ENCODE data around the gene ARPC1A.
A peak's percentile ranks its signal among the peaks of the same experiment; 100 is the strongest.
"Not testable (repeated sequence)": the region's sequence is repeated elsewhere in the genome, so short reads cannot be mapped to it uniquely, and the experiment has no call there.

Gene ARPC1A

DNA sequence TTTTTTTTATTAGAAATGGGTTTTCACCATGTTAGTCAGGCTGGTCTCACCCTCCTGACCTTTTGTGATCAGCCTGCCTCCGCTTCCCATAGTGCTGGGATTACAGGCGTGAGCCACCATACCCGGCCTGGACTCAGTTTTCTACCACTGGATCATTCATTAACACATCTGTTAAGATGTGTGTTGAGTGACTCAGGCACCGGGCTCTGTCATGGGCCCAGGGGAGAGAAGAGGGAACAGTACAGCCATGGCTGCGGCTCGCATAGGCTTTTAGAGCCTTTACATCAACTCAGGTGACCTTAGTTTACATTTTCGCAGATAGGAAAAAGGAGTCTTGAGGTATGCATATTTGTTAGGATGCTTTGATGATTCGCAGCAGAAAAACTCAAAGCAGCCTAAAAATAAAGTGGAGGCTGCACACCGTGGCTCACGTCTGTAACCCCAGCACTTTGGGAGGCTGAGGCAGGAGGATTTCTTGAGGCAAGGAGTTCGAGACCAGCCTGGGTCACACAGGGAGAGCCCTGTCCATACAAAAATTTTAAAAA lies 45.8 kb downstream of the ARPC1A start:
- DNase-seq: no peak

DNA sequence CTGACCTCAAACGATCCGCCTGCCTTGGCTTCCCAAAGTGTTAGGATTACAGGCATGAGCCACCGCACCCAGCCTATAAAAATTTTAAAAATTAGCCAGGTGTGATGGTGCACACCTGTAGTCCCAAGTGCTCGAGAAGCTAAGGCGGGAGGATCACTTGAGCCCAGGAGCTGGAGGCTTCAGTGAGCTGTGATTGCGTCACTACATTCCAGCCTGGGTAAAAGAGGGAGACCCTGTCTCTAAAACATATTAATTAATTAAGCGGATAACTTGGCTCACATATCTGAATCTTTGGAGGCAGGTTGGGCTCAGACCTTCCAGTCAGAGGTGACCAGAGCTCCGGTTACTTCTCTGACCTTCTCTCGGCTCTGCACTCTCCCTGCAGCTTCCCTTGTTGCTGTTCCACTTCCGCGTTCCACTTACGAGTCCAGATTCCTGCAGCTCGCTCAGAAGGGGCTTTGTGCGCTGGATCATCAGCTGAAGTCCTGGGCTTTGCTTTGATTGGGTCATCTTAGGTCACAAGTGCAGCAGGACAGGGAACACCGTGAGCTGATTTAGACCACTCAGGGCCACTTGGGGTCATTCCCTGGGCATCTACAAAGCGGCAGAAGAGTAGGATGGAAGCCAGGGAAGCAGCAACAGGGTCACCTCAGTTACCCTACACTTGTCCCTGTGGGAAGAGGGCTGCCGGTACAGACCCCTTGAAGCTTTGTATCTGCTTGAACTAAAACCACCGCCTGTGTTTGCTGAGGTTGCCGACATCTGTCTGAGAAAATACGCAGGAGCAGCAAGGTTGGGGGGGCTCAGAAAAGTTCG lies 46.8 kb downstream of the ARPC1A start:
- DNase-seq: no peak

DNA sequence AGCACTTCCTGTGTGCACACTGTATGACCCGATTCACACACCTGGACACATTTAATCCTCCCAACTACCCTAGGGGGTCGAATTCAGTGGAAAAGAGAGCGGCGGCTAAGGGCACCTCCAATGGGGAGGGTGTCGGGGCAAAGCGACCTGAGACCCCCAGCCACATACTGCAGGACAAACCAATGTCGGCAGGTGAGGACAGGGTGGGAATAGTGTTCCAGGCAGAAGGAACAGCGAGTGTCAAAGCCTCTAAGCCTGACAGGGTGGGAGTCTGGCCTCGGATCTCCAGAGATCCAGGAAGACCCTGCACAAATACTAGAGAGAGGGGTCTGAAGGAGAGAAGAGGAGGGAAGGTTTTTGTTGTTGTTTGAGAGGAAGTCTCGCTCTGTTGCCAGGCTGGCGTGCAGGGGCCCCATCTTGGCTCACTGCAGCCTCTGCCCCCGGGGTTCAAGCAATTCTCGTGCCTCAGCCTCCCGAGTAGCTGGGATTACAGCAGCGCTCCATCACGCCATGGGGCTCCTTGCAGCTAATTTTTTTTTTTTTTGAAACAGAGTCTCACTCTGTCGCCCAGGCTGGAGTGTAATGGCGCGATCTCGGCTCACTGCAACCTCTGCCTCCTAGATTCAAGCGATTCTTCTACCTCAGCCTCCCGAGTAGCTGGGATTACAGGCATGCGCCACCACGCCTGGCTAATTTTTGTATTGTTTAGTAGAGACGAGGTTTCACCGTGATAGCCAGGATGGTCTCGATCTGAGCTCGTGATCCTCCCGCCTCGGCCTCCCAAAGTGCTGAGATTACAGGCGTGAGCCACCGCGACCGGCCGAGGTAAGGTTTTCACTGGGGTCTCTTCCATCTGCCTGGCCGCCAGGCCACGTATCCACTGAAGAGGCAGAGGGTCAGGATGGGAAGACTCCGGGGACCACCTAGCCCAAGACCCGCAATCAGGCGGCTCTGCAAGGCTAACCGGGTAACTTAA lies 47.7 kb downstream of the ARPC1A start:
- no peak for DNase-seq

- peak; percentile 68 to 82 (median 80) for DNase-seq
These were observed 48.7 kb downstream of the ARPC1A start, which contains the start of gene ARPC1B for GRCh38 chr7:99374111-99375064. TSS of gene ARPC1B (plus strand) at chr7:99374730. CDS start at chr7:99385715, 10,985 bp downstream.

DNA sequence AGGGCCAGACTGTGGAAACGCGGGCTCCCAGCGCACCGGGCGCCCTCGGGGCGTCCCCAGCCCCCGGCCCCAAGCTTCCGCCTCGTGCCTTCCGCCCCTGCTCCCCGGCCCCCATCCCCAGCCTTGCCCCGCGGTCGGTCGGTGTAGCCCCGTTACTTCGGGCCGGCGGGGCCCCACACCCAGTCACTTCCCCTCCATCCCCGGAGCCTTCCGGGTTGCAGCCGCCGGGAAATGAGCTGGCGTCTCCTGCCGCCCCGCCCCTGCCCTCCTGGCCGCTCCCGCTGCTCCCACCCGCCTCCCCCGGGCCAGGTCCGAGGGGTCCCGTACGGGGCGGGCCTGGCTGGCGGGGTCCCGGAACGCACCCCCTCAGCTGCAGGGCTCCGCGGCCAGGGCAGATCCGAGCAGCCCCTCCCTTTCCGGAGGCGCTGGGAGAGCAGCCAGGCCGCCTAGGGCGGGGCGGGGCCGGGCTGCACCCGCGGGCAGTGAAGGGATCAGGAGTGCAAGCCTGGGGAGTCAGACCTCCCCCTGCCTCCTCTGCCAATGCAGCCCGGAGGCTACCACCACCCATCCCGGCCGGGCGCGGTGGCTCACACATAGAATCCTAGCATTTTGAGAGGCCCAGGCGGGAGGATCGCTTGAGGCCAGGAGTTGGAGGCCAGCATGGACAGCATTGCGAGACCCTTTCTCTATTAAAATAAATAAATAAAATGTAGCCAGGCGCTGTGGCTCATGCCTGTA lies 49.5 kb downstream of the ARPC1A start:
- DNase-seq: peak; percentile 16 to 67 (median 52)

- peak; percentile 10 to 62 (median 38) for DNase-seq
These were observed 53.4 kb downstream of the ARPC1A start for GRCh38 chr7:99379043-99379577.

- DNase-seq: not testable (repeated sequence)
These were observed 54.0 kb downstream of the ARPC1A start for GRCh38 chr7:99379693-99380031.

DNA sequence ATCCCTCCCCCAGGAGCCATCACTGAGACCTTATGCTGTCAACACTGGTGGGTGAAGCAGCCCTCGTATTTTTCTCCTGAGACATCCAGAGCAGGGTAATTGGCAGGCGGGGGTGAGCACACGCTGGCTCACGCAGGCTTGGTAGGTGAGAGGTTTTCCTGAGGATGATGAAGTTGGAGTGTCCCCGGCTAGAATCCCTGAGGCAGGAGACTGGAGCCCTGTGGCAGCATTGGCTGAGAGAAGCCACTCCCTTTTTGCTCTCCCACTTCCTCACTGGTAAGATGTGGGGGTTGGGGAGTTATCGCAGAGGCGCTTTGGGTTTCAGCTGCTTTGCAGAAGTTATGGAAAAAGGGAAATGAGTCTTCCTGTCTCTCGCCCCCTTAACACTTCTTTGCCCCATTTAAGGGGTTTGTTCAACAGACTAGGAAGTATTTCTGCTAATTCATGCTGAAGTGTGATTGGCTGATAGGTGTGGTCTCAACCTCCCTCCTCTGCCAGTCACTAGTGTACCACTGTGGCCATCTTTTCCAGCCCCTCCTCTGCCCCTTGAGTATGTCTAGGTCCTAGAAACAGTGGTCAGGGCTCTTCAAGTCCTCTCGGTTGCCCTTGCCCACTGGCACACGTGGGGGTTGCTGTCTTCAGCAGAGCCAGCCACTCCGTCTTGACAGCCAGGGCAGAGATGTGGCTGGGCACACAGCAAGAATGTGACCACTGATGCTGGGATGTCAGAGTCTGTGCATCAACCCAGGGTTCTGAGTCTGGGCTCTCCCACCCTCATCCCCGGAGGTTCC lies 54.5 kb downstream of the ARPC1A start:
- peak in 5 of 6 experiments; percentile 14 to 35 (median 23) for DNase-seq

DNA sequence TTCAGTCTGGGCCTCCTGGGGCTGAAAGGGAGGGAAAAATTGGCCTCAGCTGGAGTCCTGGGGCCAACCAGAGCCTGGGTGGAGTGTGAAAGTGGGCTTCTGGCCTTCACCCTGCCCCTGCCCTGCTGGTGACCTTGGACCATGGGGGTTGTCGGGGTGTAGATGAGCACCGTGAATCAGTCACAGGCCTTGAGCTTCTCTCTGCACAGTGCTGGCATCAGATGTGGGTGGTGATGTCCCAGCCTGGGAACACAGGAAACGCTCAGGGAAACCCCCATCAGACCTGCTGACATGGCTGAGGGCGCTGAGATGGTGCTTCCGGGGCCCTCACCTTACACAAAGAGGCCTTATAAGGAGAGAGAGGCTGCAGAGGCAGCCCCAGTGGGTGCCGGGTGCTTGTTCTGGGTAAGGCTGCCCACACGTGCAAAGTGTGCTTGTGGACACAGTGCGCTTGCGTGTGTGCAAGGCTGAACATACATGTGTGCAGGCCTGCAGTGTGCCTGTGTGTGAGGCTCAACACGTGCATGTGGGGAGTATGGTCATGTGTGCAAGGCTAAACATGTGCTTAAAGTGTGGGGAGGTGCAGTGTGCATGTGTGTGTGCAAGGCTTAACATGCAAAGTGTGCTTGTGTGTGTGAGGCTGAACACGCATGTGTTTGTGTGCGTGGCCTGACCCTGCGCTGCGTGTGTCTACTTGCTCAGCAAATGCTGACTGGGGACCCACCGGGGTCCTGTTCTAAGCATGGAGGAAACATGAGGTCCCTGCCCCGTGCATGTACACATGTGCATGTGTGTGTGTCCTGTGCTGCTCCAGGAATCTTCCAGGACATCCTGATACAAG lies 55.3 kb downstream of the ARPC1A start:
- peak; percentile 77 to 93 (median 92) for DNase-seq

GRCh38 chr7:99381664-99382075 lies 56.0 kb downstream of the ARPC1A start:
- no peak for DNase-seq

DNA sequence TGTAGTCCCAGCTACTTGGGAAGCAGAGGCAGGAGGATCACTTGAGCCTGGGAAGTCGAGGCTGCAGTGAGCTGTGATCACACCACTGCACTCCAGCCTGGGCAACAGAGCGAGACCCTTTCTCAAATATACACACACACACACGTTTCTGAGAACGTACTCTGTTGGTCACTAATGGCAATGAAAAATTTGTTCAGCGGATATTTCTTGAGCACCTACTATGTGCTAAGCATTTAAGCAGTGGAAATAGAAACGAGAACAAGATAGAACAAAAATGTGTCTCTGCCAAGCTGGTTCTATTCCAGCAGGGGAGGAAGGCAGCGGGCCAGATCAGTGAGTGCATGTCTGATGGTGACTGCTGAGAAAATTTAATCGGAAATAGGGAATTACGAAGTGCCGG lies 57.5 kb downstream of the ARPC1A start:
- no peak for DNase-seq

DNA sequence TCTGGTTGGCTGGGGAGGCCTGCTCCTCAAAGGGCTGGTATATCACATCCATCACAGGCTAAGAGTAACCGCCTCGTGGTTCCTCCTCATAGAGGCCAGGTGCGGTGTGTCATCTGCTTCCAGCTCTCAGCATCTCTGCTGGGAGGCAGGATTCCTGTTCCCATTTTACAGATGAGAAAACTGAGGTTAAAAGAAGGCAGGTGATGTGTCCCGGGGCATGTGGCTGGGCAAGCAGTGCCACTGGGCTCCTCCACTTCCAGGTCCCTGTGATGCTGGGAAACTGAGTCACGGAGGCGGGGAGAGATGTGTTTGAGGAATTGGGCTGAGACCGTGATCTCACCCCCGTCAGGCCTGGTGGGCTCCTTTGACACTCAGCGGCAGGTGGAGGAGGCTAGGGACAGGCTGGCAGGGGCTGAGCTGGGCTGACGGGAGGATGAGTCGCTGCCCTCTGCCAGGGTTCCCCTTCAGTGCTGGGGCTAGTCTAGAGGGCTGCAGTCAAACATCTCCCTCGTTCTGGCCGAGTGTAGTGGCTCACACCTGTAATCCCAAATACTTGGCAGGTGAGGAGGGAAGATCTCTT lies 58.2 kb downstream of the ARPC1A start:
- no peak for DNase-seq

DNA sequence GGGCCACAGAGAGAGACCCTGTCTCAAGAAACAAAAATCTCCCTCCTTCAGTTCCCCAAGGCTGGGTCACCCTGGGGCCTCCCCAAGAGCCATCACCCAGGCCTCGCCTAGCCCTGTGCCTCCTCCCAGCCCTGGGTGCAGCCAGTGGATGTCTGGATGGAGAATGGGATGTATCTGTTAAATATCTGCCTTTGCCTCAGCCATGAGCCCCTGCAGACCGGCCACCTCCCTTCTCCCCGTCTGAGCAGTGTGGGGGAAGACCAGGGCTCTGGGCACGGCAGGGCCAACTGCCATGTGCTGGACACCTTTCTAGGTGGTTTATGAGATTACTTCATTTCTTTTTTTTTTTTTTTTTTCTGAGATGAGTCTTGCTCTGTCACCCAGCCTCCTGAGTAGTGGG lies 58.8 kb downstream of the ARPC1A start:
- DNase-seq: no peak

GRCh38 chr7:99385564-99385963 lies 59.9 kb downstream of the ARPC1A start:
- no peak for DNase-seq

GRCh38 chr7:99386584-99387238 lies 61.0 kb downstream of the ARPC1A start:
- peak in 5 of 6 experiments; percentile 13 to 44 (median 27) for DNase-seq

GRCh38 chr7:99387239-99387635 lies 61.5 kb downstream of the ARPC1A start:
- DNase-seq: not testable (repeated sequence)

GRCh38 chr7:99387912-99388311 lies 62.2 kb downstream of the ARPC1A start:
- no peak for DNase-seq

DNA sequence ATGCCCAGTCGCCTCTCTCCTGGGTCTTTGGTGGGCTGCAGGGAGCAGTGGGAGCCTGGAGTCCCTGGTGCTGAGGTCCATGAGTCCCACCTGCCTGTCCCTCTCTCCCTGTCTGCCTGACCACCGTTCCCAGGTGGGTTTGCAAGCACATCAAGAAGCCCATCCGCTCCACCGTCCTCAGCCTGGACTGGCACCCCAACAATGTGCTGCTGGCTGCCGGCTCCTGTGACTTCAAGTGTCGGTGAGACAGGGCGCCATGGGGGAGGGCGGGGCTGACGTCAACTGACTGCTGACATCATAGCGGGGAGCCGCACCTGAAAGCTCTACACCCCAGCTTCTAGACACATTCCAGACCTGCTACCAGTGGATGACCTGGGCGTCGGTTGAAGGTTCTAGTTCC lies 64.1 kb downstream of the ARPC1A start:
- no peak for DNase-seq
